T1000 (cell line): ENCODE results near the gene POLD2.

ENCODE experiments used
- DNase-seq: peaks from one replicate; lab custom pipeline; 2025; ENCODE audit warnings: mixed read lengths; lab: John Stamatoyannopoulos, UW

POLD2 gene

DNA sequence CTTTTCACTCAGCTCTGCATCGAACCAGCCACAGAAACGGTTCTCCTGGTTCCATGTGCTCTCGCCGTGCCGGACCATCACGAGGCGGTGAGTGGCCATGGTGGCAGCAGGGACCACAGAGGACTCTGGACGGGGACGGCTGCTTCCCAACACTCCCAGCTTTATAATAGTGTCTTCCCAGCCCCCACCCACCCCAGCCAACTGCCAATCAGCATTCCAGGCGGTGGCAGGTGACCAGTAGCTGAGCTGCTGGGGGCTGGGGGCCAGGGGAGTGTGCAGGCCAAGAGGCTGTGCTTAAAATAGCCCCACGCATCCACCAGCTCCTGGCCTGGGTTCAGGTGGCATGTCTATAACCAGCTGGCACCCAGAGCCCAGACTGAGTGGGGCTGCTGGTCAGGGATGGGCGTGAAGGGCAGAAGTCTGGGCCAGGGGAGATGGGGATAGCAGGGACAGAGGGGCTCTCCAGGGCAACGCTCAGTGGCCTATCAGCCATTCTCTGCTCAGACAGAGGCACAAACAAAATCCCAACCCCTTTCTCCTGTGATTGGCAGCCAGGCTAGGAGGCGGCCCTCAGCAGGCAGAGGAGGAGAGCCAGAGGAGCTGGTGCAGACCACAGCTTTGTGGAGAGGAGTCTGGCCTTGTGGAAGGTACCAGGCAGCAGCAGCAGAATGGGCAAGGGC, 57.8 kb downstream of the POLD2 start, which contains the start of gene PGAM2:
Gene PGAM2, minus strand, starts transcription at position 137 of the 680 bp plus-strand sequence. Its CDS starts 38 bp downstream, at position 99.
- DNase-seq, result no peak

DNA sequence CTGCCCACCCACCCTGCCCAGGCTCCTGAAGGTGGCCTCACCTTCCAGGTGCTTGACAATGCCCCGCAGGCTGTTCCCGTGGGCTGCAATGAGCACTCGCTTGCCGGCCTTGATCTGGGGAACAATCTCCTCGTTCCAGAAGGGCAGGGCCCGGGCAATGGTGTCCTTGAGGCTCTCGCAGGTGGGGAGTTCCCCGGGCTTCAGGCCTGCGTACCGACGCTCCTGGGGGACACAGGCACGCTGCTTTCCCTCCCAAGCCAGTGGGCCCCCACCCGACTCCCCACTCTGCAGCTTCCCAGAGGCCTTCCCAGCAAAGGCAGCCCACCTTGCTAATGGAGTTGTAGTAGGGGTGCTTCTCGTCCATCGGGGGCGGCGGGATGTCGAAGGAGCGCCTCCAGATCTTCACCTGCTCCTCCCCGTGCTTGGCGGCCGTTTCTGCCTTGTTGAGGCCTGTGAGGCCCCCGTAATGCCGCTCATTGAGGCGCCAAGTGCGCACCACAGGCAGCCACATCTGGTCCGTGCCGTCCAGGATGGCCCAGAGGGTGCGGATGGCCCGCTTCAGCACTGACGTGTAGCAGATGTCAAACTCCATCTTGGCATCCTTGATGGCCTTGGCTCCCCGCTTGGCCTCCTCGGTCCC, 58.4 kb downstream of the POLD2 start:
- DNase-seq, result no peak
